NCI-H1048 (cell line): ENCODE results near the gene RASA2.
"Not testable (repeated sequence)": the region's sequence is repeated elsewhere in the genome, so short reads cannot be mapped to it uniquely, and the experiment has no call there.

Source experiments
- DNase-seq: peaks from one replicate; lab custom pipeline; 2025; lab: John Stamatoyannopoulos, UW

The RASA2 gene

GRCh38 chr3:141497589-141497988, 10.8 kb downstream of the RASA2 start:
- DNase-seq, result not testable (repeated sequence)

GRCh38 chr3:141498598-141499223, 11.9 kb downstream of the RASA2 start:
- no peak for DNase-seq

GRCh38 chr3:141499284-141499683, 12.5 kb downstream of the RASA2 start:
- DNase-seq, result no peak

GRCh38 chr3:141499965-141500364, 13.1 kb downstream of the RASA2 start:
- no peak for DNase-seq

GRCh38 chr3:141500397-141500796, 13.6 kb downstream of the RASA2 start:
- DNase-seq, result no peak

GRCh38 chr3:141505166-141505565, 18.3 kb downstream of the RASA2 start:
- no peak for DNase-seq

- DNase-seq, result no peak
Observed at GRCh38 chr3:141506071-141506470, 19.2 kb downstream of the RASA2 start.

GRCh38 chr3:141507392-141508066, 20.7 kb downstream of the RASA2 start:
- DNase-seq, result no peak

- no peak for DNase-seq
Observed at GRCh38 chr3:141508067-141508436, 21.2 kb downstream of the RASA2 start.

GRCh38 chr3:141511361-141511760, 24.5 kb downstream of the RASA2 start:
- DNase-seq, result no peak

- DNase-seq, result no peak
Observed at GRCh38 chr3:141514382-141514781, 27.6 kb downstream of the RASA2 start.

- no peak for DNase-seq
Observed at GRCh38 chr3:141519587-141519986, 32.8 kb downstream of the RASA2 start.

GRCh38 chr3:141521781-141522180, 35.0 kb downstream of the RASA2 start:
- DNase-seq, result no peak

GRCh38 chr3:141523615-141524375, 37.0 kb downstream of the RASA2 start:
- DNase-seq, result no peak

- no peak for DNase-seq
Observed at GRCh38 chr3:141524988-141525387, 38.2 kb downstream of the RASA2 start.

GRCh38 chr3:141525814-141526213, 39.0 kb downstream of the RASA2 start:
- DNase-seq, result no peak

- DNase-seq, result no peak
Observed at GRCh38 chr3:141526709-141527108, 39.9 kb downstream of the RASA2 start.

GRCh38 chr3:141528800-141529199, 42.0 kb downstream of the RASA2 start:
- DNase-seq, result no peak

- no peak for DNase-seq
Observed at GRCh38 chr3:141529256-141529655, 42.4 kb downstream of the RASA2 start.

- no peak for DNase-seq
Observed at GRCh38 chr3:141529717-141530414, 43.0 kb downstream of the RASA2 start.

GRCh38 chr3:141530415-141530768, 43.6 kb downstream of the RASA2 start:
- no peak for DNase-seq

GRCh38 chr3:141532609-141533008, 45.8 kb downstream of the RASA2 start:
- no peak for DNase-seq

GRCh38 chr3:141536017-141536416, 49.2 kb downstream of the RASA2 start:
- not testable (repeated sequence) for DNase-seq
